ENCODE results near the gene LRRC27. TPM values are rescaled to one million over a fixed set of nuclear protein-coding genes. Genes with fewer than 3 reads are reported as not detected.

The LRRC27 gene
- total and polyA plus RNA-seq, 8 donors = 2.5 to 11.1 (median 4.3) TPM

GRCh38 chr10:132408823-132409666 is 77.1 kb downstream of the LRRC27 start:
- Histone ChIP-seq H3K9me3 (no peaks in the 10 kb centered on the region), H3K4me1 (peaks cover 76 to 86% (median 79%) of the 10 kb centered on the region in 3 donors), H3K27ac (peak overlapping the region; percentile 94 to 100 (median 98)), H3K36me3 (peaks cover 0 to 18% (median 16%) of the 10 kb centered on the region in 3 donors), H3K27me3 (no peaks in the 10 kb centered on the region), H3K4me3 (peak overlapping the region in 2 of 4 donors; percentile 29 to 33)
- no peak for TF ChIP-seq CTCF (IDR thresholded peaks at IDR 0.05)
- FAIRE-seq = no peak
- peak; percentile 85 to 95 (median 88) for DNase-seq
- 10 to 15% methylated on average over 24 to 27 of the region's 27 CpGs for WGBS, 2 donors
- peak; percentile 54 to 65 (median 62) for ATAC-seq
- intact Hi-C loops (cut with DNase I) = no loop called here

GRCh38 chr10:132409667-132410028 is 77.7 kb downstream of the LRRC27 start:
- peak overlapping the region in 2 of 4 donors; percentile 29 to 33 for H3K4me3 ChIP-seq
- peaks cover 0 to 18% (median 16%) of the 10 kb centered on the region in 3 donors for H3K36me3 ChIP-seq
- peak overlapping the region; percentile 94 to 100 (median 98) for H3K27ac ChIP-seq
- H3K4me1 ChIP-seq = peaks cover 79 to 87% (median 82%) of the 10 kb centered on the region in 3 donors
- DNase-seq (peak in 3 of 6 donors; percentile 43 to 61 (median 49)), ATAC-seq (no peak), FAIRE-seq (no peak)
- H3K9me3 ChIP-seq = no peaks in the 10 kb centered on the region
- H3K27me3 ChIP-seq = no peaks in the 10 kb centered on the region
- TF ChIP-seq CTCF (IDR thresholded peaks at IDR 0.05) = no peak
- WGBS, 2 donors = 36 to 49% methylated on average over 4 of the region's 4 CpGs
- intact Hi-C loops (cut with DNase I) = no loop called here

GRCh38 chr10:132410056-132410778 is 78.2 kb downstream of the LRRC27 start:
- Histone ChIP-seq H3K9me3 (no peaks in the 10 kb centered on the region), H3K27me3 (no peaks in the 10 kb centered on the region), H3K4me1 (peaks cover 79 to 87% (median 84%) of the 10 kb centered on the region in 3 donors), H3K4me3 (peak overlapping the region in 2 of 4 donors; percentile 29 to 33), H3K36me3 (peaks cover 0 to 13% (median 12%) of the 10 kb centered on the region in 3 donors), H3K27ac (peak overlapping the region; percentile 94 to 100 (median 98))
- intact Hi-C loops (cut with DNase I) = no loop called here
- no peak for FAIRE-seq
- DNase-seq = peak; percentile 62 to 86 (median 75)
- no peak for TF ChIP-seq CTCF (IDR thresholded peaks at IDR 0.05)
- 28 to 32% methylated on average over 27 to 28 of the region's 28 CpGs for WGBS, 2 donors
- peak; percentile 18 to 27 (median 19) for ATAC-seq

GRCh38 chr10:132410779-132411532 is 79.0 kb downstream of the LRRC27 start:
- peak overlapping the region; percentile 94 to 100 (median 98) for H3K27ac ChIP-seq

More at GRCh38 chr10:132410779-132411532, 79.0 kb downstream of the LRRC27 start:
- ATAC-seq = peak; percentile 4 to 34 (median 16)
- H3K4me3 ChIP-seq = peak overlapping the region in 2 of 4 donors; percentile 29 to 33
- intact Hi-C loops (cut with DNase I) = no loop called here
- TF ChIP-seq CTCF (IDR thresholded peaks at IDR 0.05) = no peak
- no peaks in the 10 kb centered on the region for H3K27me3 ChIP-seq
- H3K36me3 ChIP-seq = peaks cover 0 to 6% (median 5%) of the 10 kb centered on the region in 3 donors
- peak; percentile 74 to 87 (median 78) for DNase-seq
- FAIRE-seq = no peak
- 29 to 31% methylated on average over 28 of the region's 28 CpGs for WGBS, 2 donors
- H3K9me3 ChIP-seq = no peaks in the 10 kb centered on the region
- H3K4me1 ChIP-seq = peaks cover 79 to 84% (median 84%) of the 10 kb centered on the region in 3 donors

All from pancreas (tissue), 10 donors.